ENCODE results near the gene NPW. TPM values are rescaled to one million over a fixed set of nuclear protein-coding genes. Genes with fewer than 3 reads are reported as not detected.

The NPW gene
- polyA plus RNA-seq, 4 donors: 0.48 to 9.0 (median 0.81) TPM; not detected in 1

GRCh38 chr16:2037115-2037514, 17.5 kb downstream of the NPW start:
- Histone ChIP-seq H3K27ac (ENCODE audit: low read depth in 1 of 3, low read length in 2 of 3) (peak overlapping the region in 2 of 3 donors; percentile 81 to 87), H3K4me3 (ENCODE audit: low read depth in 1 of 3, low read length in 3 of 3) (no peak overlapping the region), H3K36me3 (ENCODE audit: control insufficient read depth in 3 of 3, insufficient read depth in 2 of 3, low read depth in 1 of 3, low read length in 3 of 3) (peaks cover 0 to 79% (median 0%) of the 10 kb centered on the region in 3 donors), H3K4me1 (ENCODE audit: control insufficient read depth in 3 of 3, insufficient read depth in 2 of 3, low read depth in 1 of 3, low read length in 2 of 3) (peaks cover 0 to 76% (median 0%) of the 10 kb centered on the region in 3 donors), H3K27me3 (ENCODE audit: control insufficient read depth in 3 of 3, insufficient read depth in 3 of 3, low read length in 3 of 3) (no peaks in the 10 kb centered on the region), H3K9me3 (ENCODE audit: control insufficient read depth in 2 of 2, insufficient read depth in 1 of 2, low read depth in 1 of 2, low read length in 1 of 2) (no peaks in the 10 kb centered on the region)
- WGBS, 3 donors: 84 to 87% (median 84%) methylated on average over 12 to 15 of the region's 15 CpGs
- FAIRE-seq (no peak), DNase-seq (no peak)

GRCh38 chr16:2037647-2038381, 18.2 kb downstream of the NPW start:
- Histone ChIP-seq H3K27me3 (ENCODE audit: control insufficient read depth in 3 of 3, insufficient read depth in 3 of 3, low read length in 3 of 3) (no peaks in the 10 kb centered on the region), H3K4me1 (ENCODE audit: control insufficient read depth in 3 of 3, insufficient read depth in 2 of 3, low read depth in 1 of 3, low read length in 2 of 3) (peaks cover 0 to 81% (median 0%) of the 10 kb centered on the region in 3 donors), H3K36me3 (ENCODE audit: control insufficient read depth in 3 of 3, insufficient read depth in 2 of 3, low read depth in 1 of 3, low read length in 3 of 3) (peaks cover 0 to 78% (median 0%) of the 10 kb centered on the region in 3 donors), H3K4me3 (ENCODE audit: low read depth in 1 of 3, low read length in 3 of 3) (no peak overlapping the region), H3K27ac (ENCODE audit: low read depth in 1 of 3, low read length in 2 of 3) (peak overlapping the region in 2 of 3 donors; percentile 81 to 87), H3K9me3 (ENCODE audit: control insufficient read depth in 2 of 2, insufficient read depth in 1 of 2, low read depth in 1 of 2, low read length in 1 of 2) (no peaks in the 10 kb centered on the region)
- DNase-seq (no peak), FAIRE-seq (no peak)
- WGBS, 3 donors: 72 to 91% (median 82%) methylated on average over 29 of the region's 29 CpGs

GRCh38 chr16:2038382-2039231, 19.0 kb downstream of the NPW start:
- no peak for DNase-seq

GRCh38 chr16:2039274-2040031, 19.9 kb downstream of the NPW start:
- Histone ChIP-seq H3K4me3 (ENCODE audit: low read depth in 1 of 3, low read length in 3 of 3) (no peak overlapping the region), H3K9me3 (ENCODE audit: control insufficient read depth in 2 of 2, insufficient read depth in 1 of 2, low read depth in 1 of 2, low read length in 1 of 2) (no peaks in the 10 kb centered on the region), H3K27me3 (ENCODE audit: control insufficient read depth in 3 of 3, insufficient read depth in 3 of 3, low read length in 3 of 3) (no peaks in the 10 kb centered on the region), H3K27ac (ENCODE audit: low read depth in 1 of 3, low read length in 2 of 3) (peak overlapping the region; percentile 43 to 91 (median 87)), H3K36me3 (ENCODE audit: control insufficient read depth in 3 of 3, insufficient read depth in 2 of 3, low read depth in 1 of 3, low read length in 3 of 3) (peaks cover 0 to 83% (median 0%) of the 10 kb centered on the region in 3 donors), H3K4me1 (ENCODE audit: control insufficient read depth in 3 of 3, insufficient read depth in 2 of 3, low read depth in 1 of 3, low read length in 2 of 3) (peaks cover 0 to 72% (median 0%) of the 10 kb centered on the region in 3 donors)
- FAIRE-seq: no peak
- peak; percentile 25 to 78 for DNase-seq
- 48 to 76% (median 70%) methylated on average over 29 of the region's 29 CpGs for WGBS, 3 donors

More at GRCh38 chr16:2038382-2039231, 19.0 kb downstream of the NPW start:
- H3K9me3 ChIP-seq (ENCODE audit: control insufficient read depth in 2 of 2, insufficient read depth in 1 of 2, low read depth in 1 of 2, low read length in 1 of 2): no peaks in the 10 kb centered on the region
- no peak overlapping the region for H3K4me3 ChIP-seq (ENCODE audit: low read depth in 1 of 3, low read length in 3 of 3)
- 65 to 77% (median 75%) methylated on average over 38 to 41 of the region's 41 CpGs for WGBS, 3 donors
- H3K27me3 ChIP-seq (ENCODE audit: control insufficient read depth in 3 of 3, insufficient read depth in 3 of 3, low read length in 3 of 3): no peaks in the 10 kb centered on the region
- peak overlapping the region; percentile 50 to 91 (median 87) for H3K27ac ChIP-seq (ENCODE audit: low read depth in 1 of 3, low read length in 2 of 3)
- peaks cover 0 to 80% (median 0%) of the 10 kb centered on the region in 3 donors for H3K36me3 ChIP-seq (ENCODE audit: control insufficient read depth in 3 of 3, insufficient read depth in 2 of 3, low read depth in 1 of 3, low read length in 3 of 3)
- no peak for FAIRE-seq
- H3K4me1 ChIP-seq (ENCODE audit: control insufficient read depth in 3 of 3, insufficient read depth in 2 of 3, low read depth in 1 of 3, low read length in 2 of 3): peaks cover 0 to 75% (median 0%) of the 10 kb centered on the region in 3 donors

GRCh38 chr16:2040041-2040786, 20.6 kb downstream of the NPW start:
- FAIRE-seq (no peak), DNase-seq (no peak)
- no peak overlapping the region for H3K4me3 ChIP-seq (ENCODE audit: low read depth in 1 of 3, low read length in 3 of 3)
- WGBS, 3 donors: 75 to 83% (median 78%) methylated on average over 22 to 24 of the region's 24 CpGs
- H3K27ac ChIP-seq (ENCODE audit: low read depth in 1 of 3, low read length in 2 of 3): peak overlapping the region; percentile 45 to 91 (median 87)
- no peaks in the 10 kb centered on the region for H3K9me3 ChIP-seq (ENCODE audit: control insufficient read depth in 2 of 2, insufficient read depth in 1 of 2, low read depth in 1 of 2, low read length in 1 of 2)
- peaks cover 0 to 66% (median 0%) of the 10 kb centered on the region in 3 donors for H3K4me1 ChIP-seq (ENCODE audit: control insufficient read depth in 3 of 3, insufficient read depth in 2 of 3, low read depth in 1 of 3, low read length in 2 of 3)
- H3K27me3 ChIP-seq (ENCODE audit: control insufficient read depth in 3 of 3, insufficient read depth in 3 of 3, low read length in 3 of 3): no peaks in the 10 kb centered on the region
- H3K36me3 ChIP-seq (ENCODE audit: control insufficient read depth in 3 of 3, insufficient read depth in 2 of 3, low read depth in 1 of 3, low read length in 3 of 3): peaks cover 0 to 87% (median 0%) of the 10 kb centered on the region in 3 donors

GRCh38 chr16:2040787-2041522, 21.4 kb downstream of the NPW start:
- Histone ChIP-seq H3K4me3 (ENCODE audit: low read depth in 1 of 3, low read length in 3 of 3) (no peak overlapping the region), H3K9me3 (ENCODE audit: control insufficient read depth in 2 of 2, insufficient read depth in 1 of 2, low read depth in 1 of 2, low read length in 1 of 2) (no peaks in the 10 kb centered on the region), H3K27me3 (ENCODE audit: control insufficient read depth in 3 of 3, insufficient read depth in 3 of 3, low read length in 3 of 3) (no peaks in the 10 kb centered on the region), H3K36me3 (ENCODE audit: control insufficient read depth in 3 of 3, insufficient read depth in 2 of 3, low read depth in 1 of 3, low read length in 3 of 3) (peaks cover 0 to 84% (median 0%) of the 10 kb centered on the region in 3 donors), H3K4me1 (ENCODE audit: control insufficient read depth in 3 of 3, insufficient read depth in 2 of 3, low read depth in 1 of 3, low read length in 2 of 3) (peaks cover 0 to 59% (median 0%) of the 10 kb centered on the region in 3 donors), H3K27ac (ENCODE audit: low read depth in 1 of 3, low read length in 2 of 3) (peak overlapping the region in 2 of 3 donors; percentile 1 to 87)
- DNase-seq (peak in 1 of 2 donors; percentile 37), FAIRE-seq (no peak)
- 64 to 78% (median 69%) methylated on average over 19 to 20 of the region's 20 CpGs for WGBS, 3 donors
